Measurements from ENCODE around the gene ELF2. TPM values are rescaled to one million over a fixed set of nuclear protein-coding genes. Genes with fewer than 3 reads are reported as not detected.
"Not testable (repeated sequence)": the region's sequence is repeated elsewhere in the genome, so short reads cannot be mapped to it uniquely, and the experiment has no call there.

Gene ELF2
- total RNA-seq, 1 experiment from 2014 or later: 20.6 TPM

- peak; percentile 68 for DNase-seq (ENCODE audit: low spot score)
Observed at GRCh38 chr4:139144161-139144859, 32.7 kb downstream of the ELF2 start.

GRCh38 chr4:139142980-139143379 lies 34.0 kb downstream of the ELF2 start:
- DNase-seq (ENCODE audit: low spot score): no peak

DNA sequence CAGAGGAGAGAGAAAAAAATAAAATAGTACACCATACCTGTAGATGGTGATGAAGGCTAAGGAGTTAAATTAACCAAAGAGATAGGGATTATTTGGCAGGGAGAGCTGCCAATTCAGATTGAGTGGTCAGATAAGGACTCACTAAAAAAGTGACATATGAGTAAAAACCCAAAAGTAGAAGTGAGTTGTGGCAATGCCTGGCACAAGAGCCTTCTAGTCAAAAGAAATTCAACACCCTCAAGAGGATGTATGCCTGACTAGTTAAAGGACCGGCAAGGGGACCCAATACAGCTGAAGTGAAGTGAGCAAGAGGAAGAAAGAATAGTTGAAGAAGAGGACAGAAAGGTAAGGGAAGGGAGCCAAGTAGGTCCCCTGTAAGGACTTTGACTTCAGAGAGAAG lies 34.9 kb downstream of the ELF2 start:
- no peak for DNase-seq (ENCODE audit: low spot score)

DNA sequence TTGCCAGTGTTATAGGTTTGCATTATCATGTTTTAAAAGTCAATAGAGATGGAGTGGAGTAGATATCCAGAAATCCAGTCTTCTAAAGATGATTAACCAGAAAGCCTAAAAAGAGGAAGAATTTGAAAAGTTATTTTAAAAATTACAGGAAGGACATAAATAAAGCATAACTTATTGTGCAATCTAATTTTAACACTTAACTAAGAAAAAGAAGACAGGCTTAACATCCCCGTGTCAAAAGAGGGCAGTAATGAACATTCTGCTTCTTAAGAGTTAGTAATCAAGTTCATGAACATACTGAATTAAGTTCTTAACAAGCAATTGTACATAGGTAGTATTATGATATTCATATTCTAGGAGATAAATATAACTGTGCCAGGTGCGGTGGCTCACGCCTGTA lies 39.3 kb downstream of the ELF2 start:
- no peak for DNase-seq (ENCODE audit: low spot score)

DNA sequence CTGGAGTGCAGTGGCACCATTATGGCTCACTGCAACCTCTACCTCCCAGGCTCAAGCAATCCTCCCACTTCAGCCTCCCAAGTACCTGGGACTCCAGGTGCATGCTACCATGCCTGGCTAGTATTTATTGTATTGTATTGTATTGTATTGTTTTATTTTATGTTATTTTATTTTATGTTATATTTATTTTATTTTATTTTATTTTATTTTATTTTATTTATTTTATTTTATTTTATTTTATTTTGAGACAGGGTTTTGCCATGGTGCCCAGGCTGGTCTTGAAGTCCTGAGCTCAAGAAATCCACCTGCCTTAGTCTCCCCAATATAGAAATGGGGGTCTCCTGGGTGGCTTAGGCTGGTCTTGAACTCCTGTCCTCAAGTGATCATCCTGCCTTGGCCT lies 42.6 kb downstream of the ELF2 start:
- DNase-seq (ENCODE audit: low spot score): no peak

GRCh38 chr4:139131209-139131870 lies 45.7 kb downstream of the ELF2 start:
- no peak for DNase-seq (ENCODE audit: low spot score)

DNA sequence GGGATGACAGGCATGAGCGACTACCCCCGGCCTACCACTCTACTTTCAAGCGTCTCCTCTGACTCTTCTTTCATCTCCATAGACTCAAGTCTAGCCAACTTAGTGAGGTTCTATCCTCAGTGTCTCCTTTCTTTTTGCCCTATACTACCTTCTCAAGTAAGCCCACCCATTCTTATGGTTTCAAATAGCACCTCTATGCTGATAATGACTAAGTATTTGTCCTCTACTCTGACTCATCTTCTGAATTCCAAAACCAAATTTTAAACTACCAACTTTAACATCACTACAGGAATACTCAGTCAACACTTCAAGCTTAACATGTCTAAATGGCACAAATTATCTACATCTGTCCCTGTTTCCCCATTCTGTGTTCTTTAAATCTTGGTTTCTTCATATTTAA lies 47.8 kb downstream of the ELF2 start:
- DNase-seq (ENCODE audit: low spot score): no peak

DNA sequence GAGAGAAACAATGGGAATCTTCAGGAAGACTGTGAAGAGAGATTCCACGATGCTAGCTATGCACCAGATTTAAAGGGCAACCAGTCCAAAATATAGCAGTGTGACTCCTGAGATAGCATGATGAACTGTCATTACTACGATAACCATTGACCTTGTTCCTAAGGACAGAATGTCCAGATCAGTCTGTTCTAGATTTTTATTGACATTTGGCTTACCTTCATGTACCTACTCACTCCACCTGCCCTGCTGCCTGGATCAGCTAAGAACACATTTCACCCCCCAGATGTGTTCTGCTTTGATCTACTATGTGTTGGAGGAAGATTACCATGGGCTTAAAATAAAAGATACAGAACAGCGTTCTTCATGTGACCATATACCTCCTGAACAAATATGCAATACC lies 50.1 kb downstream of the ELF2 start:
- no peak for DNase-seq (ENCODE audit: low spot score)

DNA sequence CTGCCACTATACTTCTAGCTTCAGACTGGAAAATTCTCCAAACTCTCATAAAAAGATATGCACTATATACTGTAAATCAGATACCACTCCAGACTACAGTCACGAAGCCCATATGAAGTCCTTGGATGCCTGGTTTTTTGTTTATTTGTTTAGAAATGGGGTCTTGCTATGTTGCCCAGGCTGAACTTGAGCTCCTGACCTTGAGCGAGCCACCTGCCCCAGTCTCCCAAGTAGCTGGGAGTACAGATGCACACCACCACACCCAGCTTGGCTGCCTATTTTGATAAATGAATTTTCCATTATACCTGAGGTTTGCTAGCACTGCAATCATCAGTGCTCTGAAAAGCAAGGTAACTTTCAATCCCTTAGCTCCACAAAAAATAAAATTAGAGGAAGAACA lies 53.1 kb downstream of the ELF2 start:
- no peak for DNase-seq (ENCODE audit: low spot score)

DNA sequence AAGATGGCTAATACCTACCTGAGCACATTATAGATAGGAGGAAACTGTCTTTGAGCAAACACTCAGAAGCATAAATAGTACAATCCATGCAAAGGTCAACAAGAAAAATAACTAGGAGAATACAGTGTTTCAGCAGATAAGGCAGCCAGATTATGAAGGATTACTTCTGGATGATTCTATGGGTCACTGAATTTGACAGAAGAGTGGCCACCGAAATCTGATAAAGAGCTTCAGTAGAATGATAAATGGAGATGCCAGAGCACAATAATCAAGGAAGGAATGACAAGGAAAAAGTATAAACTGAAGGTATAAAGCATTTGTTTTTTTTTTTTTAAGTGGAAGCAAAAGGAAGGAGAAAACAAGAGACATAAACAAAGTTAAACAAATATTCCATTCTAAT lies 58.7 kb downstream of the ELF2 start:
- DNase-seq (ENCODE audit: low spot score): no peak

DNA sequence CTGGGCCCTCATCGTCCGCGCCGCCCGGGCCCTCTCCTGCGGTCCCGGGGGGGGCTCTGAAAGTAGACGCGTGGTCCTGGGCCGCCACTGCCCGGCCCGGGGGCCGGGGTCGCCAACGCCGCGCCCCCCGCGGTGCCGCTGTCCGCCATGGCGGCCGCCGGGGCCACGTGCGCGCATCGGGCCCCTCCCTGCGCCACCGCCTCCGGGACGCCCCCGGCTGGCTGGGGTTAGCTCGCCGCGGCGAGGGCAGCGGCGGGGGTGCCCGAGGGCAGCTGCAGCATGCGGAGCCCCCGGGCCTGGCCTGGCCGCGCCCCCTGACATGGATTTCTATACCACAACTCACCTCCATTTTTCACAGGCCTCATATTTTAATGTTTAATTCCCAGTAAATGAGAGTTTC lies 61.8 kb downstream of the ELF2 start:
- no peak for DNase-seq (ENCODE audit: low spot score)

DNA sequence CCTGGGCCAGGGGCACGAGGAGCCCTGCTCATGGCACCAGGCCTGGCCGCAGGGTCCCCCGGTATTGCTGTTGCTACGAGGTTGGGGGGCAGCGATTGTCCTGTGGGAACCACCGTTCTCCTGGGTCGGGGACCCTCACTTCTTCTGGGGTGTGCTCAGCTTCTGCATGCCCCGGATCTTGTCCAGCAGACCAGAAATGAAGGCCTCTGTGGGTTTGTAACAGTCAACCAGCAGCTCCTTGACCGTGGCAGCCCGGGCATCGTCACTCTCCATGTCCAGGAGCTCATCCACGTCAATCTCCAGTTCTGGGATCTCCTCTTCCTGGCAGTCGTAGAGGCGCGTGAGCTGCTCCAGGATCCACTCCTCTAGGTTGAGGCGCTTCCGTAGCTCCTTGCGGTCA lies 62.2 kb downstream of the ELF2 start:
- DNase-seq (ENCODE audit: low spot score): not testable (repeated sequence)

- DNase-seq (ENCODE audit: low spot score): no peak
Observed at GRCh38 chr4:139112650-139113049, 64.4 kb downstream of the ELF2 start.

GRCh38 chr4:139108567-139109128 lies 68.4 kb downstream of the ELF2 start:
- DNase-seq (ENCODE audit: low spot score): no peak

DNA sequence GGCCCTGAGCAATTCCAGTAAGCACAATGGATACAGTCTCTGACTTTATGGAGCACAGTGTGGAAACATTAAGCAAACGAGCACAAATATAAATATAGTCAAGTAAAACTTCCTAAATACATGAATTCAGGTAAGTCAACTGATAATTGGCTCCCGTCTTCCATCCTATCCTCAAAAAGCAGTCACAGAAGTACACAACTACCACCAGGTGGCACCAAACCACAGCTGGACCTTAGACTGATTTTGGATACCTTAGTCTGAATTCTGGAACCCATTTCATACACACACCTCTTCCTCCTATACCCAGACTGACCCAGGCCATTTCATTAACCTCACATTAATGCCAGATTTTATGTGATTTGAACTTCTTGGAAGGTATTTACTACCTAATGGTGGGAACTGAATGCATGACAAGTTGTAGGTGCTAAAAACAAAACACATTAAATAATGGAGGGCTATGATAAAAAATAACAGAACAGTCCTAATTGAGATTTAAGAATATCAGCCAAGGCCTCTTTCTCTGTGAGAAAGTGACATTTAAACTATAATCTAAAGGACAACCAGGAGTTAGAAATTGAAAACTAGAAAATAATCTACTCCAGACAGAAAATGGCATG lies 77.5 kb downstream of the ELF2 start:
- DNase-seq (ENCODE audit: low spot score): peak; percentile 84

GRCh38 chr4:139092271-139092670 lies 84.7 kb downstream of the ELF2 start:
- no peak for DNase-seq (ENCODE audit: low spot score)

GRCh38 chr4:139085141-139085540 lies 91.9 kb downstream of the ELF2 start:
- DNase-seq (ENCODE audit: low spot score): peak; percentile 40

GRCh38 chr4:139084804-139085093 lies 92.3 kb downstream of the ELF2 start:
- peak; percentile 59 for DNase-seq (ENCODE audit: low spot score)

DNA sequence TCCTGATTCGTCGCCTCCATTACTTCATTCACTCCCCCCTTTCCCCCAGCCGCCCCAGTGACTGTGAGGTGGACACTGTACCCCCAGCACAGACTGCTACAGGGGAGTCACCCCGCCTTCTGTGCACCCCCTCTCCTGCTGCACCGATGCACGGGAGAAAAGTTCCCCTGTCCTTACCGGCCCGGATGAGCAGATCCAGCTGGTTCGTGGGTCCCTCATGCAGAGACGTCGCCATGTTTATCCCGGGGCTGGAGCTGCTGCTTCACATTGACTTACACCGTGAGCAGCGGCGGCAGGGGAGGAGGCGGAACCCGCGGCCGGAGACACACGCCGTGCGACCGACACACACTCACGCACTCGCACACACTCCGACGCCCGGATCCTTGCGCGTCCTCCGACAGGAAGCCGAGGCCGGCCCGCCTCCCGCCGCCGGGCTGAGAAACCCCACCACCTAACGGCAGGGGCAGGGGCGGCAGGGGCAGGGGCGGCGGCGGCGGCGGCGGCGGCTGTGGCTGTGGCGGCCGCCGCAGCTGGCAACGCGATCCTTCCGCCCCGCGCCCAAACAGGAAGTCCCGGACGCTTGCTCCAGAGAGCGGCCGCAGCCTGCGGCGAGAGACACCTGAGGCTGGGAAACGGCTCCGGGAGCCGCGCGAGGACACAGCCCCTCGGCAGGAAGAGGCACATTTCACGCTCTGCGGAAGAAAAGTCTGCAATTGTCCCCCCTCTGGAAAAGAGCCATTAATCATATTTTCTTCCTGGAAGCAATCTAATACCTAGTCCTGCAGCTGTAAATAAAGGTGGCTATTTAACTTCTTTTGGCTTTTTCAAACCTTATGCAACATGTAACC lies 92.8 kb downstream of the ELF2 start:
- DNase-seq (ENCODE audit: low spot score): peak; percentile 86

DNA sequence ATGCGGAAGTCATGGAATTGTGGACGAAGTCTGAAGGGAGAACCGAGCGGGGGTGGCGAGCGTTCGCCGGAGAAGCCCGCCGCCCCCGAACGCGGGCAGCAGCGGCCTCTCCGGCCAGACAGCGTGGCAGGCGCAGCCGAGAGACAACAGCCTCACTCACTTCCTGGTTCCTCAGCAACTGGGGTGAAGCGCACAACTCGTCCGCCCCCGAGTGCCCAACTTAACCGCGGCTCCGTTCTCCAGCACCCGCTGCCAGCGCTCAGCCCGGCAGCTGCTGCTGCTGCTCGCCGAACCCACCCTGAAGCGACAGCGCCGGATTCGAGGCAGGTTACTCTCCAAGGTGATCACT lies 93.4 kb downstream of the ELF2 start:
- peak; percentile 78 for DNase-seq (ENCODE audit: low spot score)

DNA sequence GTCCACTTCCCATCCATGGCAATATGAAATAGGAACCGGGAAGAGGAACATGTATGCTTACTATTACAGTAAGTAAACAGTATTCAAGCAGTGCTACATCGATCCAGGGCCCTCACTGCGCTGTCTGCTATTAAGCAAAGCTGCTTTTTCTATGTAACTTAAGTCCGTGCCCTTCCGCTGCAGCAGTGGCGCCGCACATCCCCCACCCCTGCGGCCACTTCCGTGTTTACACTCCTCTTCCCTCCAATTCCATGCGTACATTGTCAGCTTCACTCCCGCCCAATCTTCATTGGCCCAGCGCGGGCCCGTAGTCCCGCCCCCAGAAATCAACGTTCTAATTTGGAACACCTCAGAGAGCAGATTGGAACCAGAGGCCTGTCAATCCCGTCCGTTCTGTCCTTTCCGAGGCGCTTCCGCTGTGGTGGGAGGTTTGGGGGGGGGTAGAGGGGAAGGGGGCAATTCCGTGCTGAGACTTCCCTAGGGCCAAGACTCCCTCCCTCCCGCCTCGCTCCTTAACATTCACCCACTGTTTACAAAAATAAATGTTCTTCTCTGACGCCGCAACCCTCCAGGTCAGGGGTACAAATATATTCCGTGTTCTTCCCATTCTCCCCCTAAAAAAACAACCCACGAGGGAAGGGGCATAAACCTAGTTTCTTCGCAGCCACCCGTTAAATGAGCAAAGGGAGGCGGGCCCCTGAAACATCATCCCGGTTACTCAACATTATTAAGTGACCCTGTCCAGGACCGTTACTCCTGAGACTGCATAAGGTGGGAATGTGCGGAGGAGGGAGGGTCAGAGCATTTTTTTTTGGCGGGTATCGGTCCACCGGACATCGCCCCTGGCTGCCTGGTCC lies 94.0 kb downstream of the ELF2 start:
- peak; percentile 97 for DNase-seq (ENCODE audit: low spot score)

All from HT-29 (cell line).